BJ (cell line): Measurements from ENCODE around the gene MORC3. TPM values are rescaled to one million over a fixed set of nuclear protein-coding genes. Genes with fewer than 3 reads are reported as not detected.

Experiments used
- CTCF ChIA-PET: fragments of 350-600 bp; formaldehyde crosslinking; extraction: SDS; loops from one replicate; lab custom pipeline; 2021; ENCODE audit warnings: antibody characterized with exemption, inconsistent platforms; lab: Yijun Ruan, JAX
- POLR2A ChIA-PET: fragments of 300-600 bp; sonication (Branson Sonifier 250); formaldehyde crosslinking; extraction: SDS; loops from one replicate; lab custom pipeline; 2021; ENCODE audit warnings: antibody characterized with exemption; lab: Charles Lee
- DNase-seq: peaks from one replicate; pipeline ENCODE4 v3.0.0-alpha.2; 2011; ENCODE audit warnings: low read depth
- H3K27me3 ChIP-seq: 2 replicates; pipeline ENCODE4 v1.6.0; 2011; ENCODE audit warnings: low read length; ENCODE audit not compliant: control insufficient read depth, insufficient read depth
- H3K36me3 ChIP-seq: 2 replicates; pipeline ENCODE4 v1.5.1; 2011; ENCODE audit warnings: low read length; ENCODE audit not compliant: control insufficient read depth, insufficient read depth
- H3K4me3 ChIP-seq: 2 replicates; pipeline ENCODE4 v1.5.1; 2011; ENCODE audit warnings: low read depth, mild to moderate bottlenecking, control low read depth, low read length
- CTCF ChIP-seq: IDR thresholded peaks from 2 replicates; pipeline ENCODE4 v1.5.1; 2011; ENCODE audit warnings: low read depth, mild to moderate bottlenecking, control low read depth, inconsistent platforms, low read length, moderate library complexity; ENCODE audit not compliant: insufficient read depth
- polyA plus RNA-seq: library from polyadenylated mRNA; depleted of rRNA; stranded (reverse); fragments of >200 nt; gene quantifications from 2 replicates; pipeline ENCODE4 v1.2.3, GENCODE V29; 2011

MORC3 gene
- polyA plus RNA-seq, 1 experiment, result 8.8 TPM

DNA sequence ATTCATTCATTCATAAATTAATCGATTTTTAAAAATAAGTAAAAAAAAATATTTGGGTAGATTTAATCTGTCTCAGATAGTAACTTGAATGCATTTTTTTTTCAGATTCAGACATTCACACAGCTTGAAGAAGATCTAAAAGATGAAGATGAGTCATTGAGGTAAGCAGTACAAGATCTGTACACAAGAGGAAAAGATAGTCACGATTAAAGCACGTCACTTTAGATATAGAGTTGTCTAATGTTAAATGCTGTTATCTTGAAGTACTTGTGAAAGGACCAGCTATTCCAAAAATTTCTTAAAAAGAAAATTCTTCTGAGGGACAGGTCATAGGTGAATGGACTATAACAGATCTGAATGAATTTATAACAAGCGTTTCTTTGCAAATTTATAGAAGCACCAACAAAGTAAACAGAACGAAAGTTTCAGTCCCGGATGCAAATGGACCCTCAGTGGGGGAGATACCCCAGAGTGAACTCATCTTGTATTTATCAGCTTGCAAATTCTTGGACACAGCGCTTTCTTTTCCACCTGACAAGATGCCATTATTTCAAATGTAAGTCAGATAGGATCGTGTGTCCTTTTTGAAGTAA lies 31.2 kb upstream of the MORC3 start:
- DNase-seq, result no peak
- H3K36me3 ChIP-seq, result peaks cover 2% of the 10 kb centered on the region; the same call in 1 of the 2 replicates
- no peak overlapping the region for H3K4me3 ChIP-seq
- POLR2A ChIA-PET, result no interaction called here
- no peak for TF ChIP-seq CTCF
- no peaks in the 10 kb centered on the region for H3K27me3 ChIP-seq
- CTCF ChIA-PET, result interaction anchor here (0.6 to 1.7 kb wide), 3 partner anchors 13 to 95 kb away, joined by 3 to 6 read pairs (median 3); no protein-coding TSS in a partner anchor

GRCh38 chr21:36291509-36291908 lies 28.5 kb upstream of the MORC3 start:
- ChIA-PET POLR2A (no interaction called here), CTCF (no interaction called here)
- no peak for DNase-seq
- no peak for TF ChIP-seq CTCF
- Histone ChIP-seq H3K36me3 (peaks cover 2% of the 10 kb centered on the region; the same call in 1 of the 2 replicates), H3K4me3 (no peak overlapping the region), H3K27me3 (no peaks in the 10 kb centered on the region)

DNA sequence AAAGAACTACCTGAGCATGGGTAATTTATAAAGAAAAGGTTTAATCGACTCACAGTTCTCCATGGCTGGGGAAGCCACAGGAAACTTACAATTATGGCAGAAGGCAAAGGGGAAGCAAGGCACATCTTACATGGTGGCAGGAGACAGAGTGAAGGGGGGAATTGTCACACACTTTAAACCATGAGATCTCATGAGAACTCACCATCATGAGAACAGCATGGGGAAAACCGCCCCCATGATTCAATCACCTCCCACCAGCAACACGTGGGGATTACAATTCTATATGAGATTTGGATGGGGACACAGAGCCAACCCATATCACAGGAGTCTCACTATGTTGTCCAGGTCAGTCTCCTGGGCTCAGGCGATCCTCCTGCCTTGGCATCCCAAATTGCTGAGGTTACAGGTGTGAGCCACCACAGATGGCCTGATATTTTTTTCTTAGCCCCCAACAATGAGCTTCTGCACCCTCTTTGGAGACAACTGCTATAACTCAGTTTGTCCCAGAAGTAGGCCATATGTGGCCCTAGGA lies 22.5 kb upstream of the MORC3 start:
- ChIA-PET POLR2A (interaction anchor here (0.8 kb wide), 1 partner anchor 22 kb away, joined by 3 read pairs; the partner anchor contains the start of gene MORC3), CTCF (interaction anchor here (0.6 to 1.8 kb wide), 2 partner anchors 22 to 365 kb away, joined by 3 to 4 read pairs; partner anchors contain the start of gene MORC3)
- Histone ChIP-seq H3K27me3 (no peaks in the 10 kb centered on the region), H3K36me3 (peaks cover 2% of the 10 kb centered on the region; the same call in 1 of the 2 replicates), H3K4me3 (no peak overlapping the region)
- TF ChIP-seq CTCF, result no peak
- no peak for DNase-seq

GRCh38 chr21:36297938-36298572 lies 21.9 kb upstream of the MORC3 start:
- POLR2A ChIA-PET, result interaction anchor here (0.8 kb wide), 1 partner anchor 22 kb away, joined by 3 read pairs; the partner anchor contains the start of gene MORC3
- CTCF ChIA-PET, result interaction anchor here (1.8 kb wide), 1 partner anchor 22 kb away, joined by 4 read pairs; the partner anchor contains the start of gene MORC3

More at GRCh38 chr21:36297938-36298572, 21.9 kb upstream of the MORC3 start:
- no peak for DNase-seq
- H3K27me3 ChIP-seq, result no peaks in the 10 kb centered on the region
- TF ChIP-seq CTCF, result no peak
- no peaks in the 10 kb centered on the region for H3K36me3 ChIP-seq
- no peak overlapping the region for H3K4me3 ChIP-seq
